Mesendoderm (in vitro differentiated cells): ENCODE measurements around the gene ATAD1.

ENCODE experiments used
- DNase-seq: peaks from one replicate; pipeline ENCODE4 v3.0.0; 2013
- H2AK5ac ChIP-seq: 2 replicates; pipeline ENCODE4 v1.6.1; 2013; ENCODE audit warnings: low read length, inconsistent platforms
- H2BK120ac ChIP-seq: 2 replicates; pipeline ENCODE4 v1.6.1; 2013; ENCODE audit warnings: low read depth, mild to moderate bottlenecking, low read length, moderate library complexity, mixed read lengths
- H2BK15ac ChIP-seq: replicated peaks from 2 replicates; pipeline ENCODE4 v1.6.1; 2013; ENCODE audit warnings: low read depth, mild to moderate bottlenecking, moderate library complexity
- H2BK5ac ChIP-seq: 2 replicates; pipeline ENCODE4 v1.6.1; 2013; ENCODE audit warnings: low read length, inconsistent platforms
- H3K18ac ChIP-seq: 2 replicates; pipeline ENCODE4 v1.6.1; 2013; ENCODE audit warnings: mild to moderate bottlenecking, low read length, mixed read lengths
- H3K23ac ChIP-seq: one replicate; pipeline ENCODE4 v1.6.1; 2013; ENCODE audit warnings: low read length
- H3K27ac ChIP-seq: 2 replicates; pipeline ENCODE4 v1.5.1; 2013; ENCODE audit warnings: low read depth, mild to moderate bottlenecking, inconsistent platforms, low read length, moderate library complexity
- H3K27me3 ChIP-seq: 2 replicates; pipeline ENCODE4 v1.6.1; 2013; ENCODE audit warnings: low read length, control low read depth, mild to moderate bottlenecking, inconsistent platforms; ENCODE audit not compliant: insufficient read depth, poor library complexity
- H3K36me3 ChIP-seq: 2 replicates; pipeline ENCODE4 v1.6.1; 2013; ENCODE audit warnings: low read length, inconsistent platforms; ENCODE audit not compliant: control insufficient read depth, insufficient read depth
- H3K4ac ChIP-seq: one replicate; pipeline ENCODE4 v1.6.1; 2013; ENCODE audit warnings: low read depth, mild to moderate bottlenecking, low read length, moderate library complexity
- H3K4me1 ChIP-seq: 2 replicates; pipeline ENCODE4 v1.6.1; 2013; ENCODE audit warnings: low read depth, low read length, inconsistent platforms; ENCODE audit not compliant: control insufficient read depth
- H3K4me2 ChIP-seq: 2 replicates; pipeline ENCODE4 v1.6.1; 2013; ENCODE audit warnings: low read length
- H3K4me3 ChIP-seq: 2 replicates; pipeline ENCODE4 v1.5.1; 2013; ENCODE audit warnings: mild to moderate bottlenecking, low read length
- H3K56ac ChIP-seq: one replicate; pipeline ENCODE4 v1.6.1; 2013; ENCODE audit warnings: low read length
- H3K79me1 ChIP-seq: 2 replicates; pipeline ENCODE4 v1.6.1; 2013; ENCODE audit warnings: low read length, inconsistent platforms
- H3K79me2 ChIP-seq: 2 replicates; pipeline ENCODE4 v1.6.1; 2013; ENCODE audit warnings: mild to moderate bottlenecking, low read length; ENCODE audit not compliant: control insufficient read depth, insufficient read depth
- H3K9ac ChIP-seq: 2 replicates; pipeline ENCODE4 v1.6.1; 2013; ENCODE audit warnings: low read length, inconsistent platforms
- H4K5ac ChIP-seq: one replicate; pipeline ENCODE4 v1.6.1; 2013; ENCODE audit warnings: low read length
- H4K8ac ChIP-seq: one replicate; pipeline ENCODE4 v1.6.1; 2013; ENCODE audit warnings: low read depth, mild to moderate bottlenecking, control low read depth, low read length, moderate library complexity
- WGBS: extraction: QIAGEN DNeasy Blood & Tissue Kit; methylation state at CpG from one replicate; pipeline ENCODE4 v1.1.7; 2013; ENCODE audit warnings: low lambda C conversion rate, missing lambda C conversion rate; ENCODE audit not compliant: insufficient coverage; ENCODE audit errors: extremely low coverage; 5-methylcytosine and 5-hydroxymethylcytosine counted together

Gene ATAD1

GRCh38 chr10:87734987-87735827, 82.8 kb downstream of the ATAD1 start:
- Histone ChIP-seq H2BK120ac (no peak overlapping the region), H4K5ac (no peak overlapping the region), H3K4me3 (no peak overlapping the region), H2AK5ac (no peak overlapping the region), H3K18ac (no peak overlapping the region), H3K9ac (peak overlapping the region; percentile 18), H3K4me2 (peak overlapping the region; percentile 35), H4K8ac (no peak overlapping the region), H2BK15ac (no peak overlapping the region), H2BK5ac (no peak overlapping the region), H3K4ac (no peak overlapping the region), H3K27ac (peak overlapping the region; percentile 12), H3K79me2 (no peaks in the 10 kb centered on the region), H3K4me1 (peaks cover 4% of the 10 kb centered on the region), H3K56ac (no peak overlapping the region), H3K23ac (no peak overlapping the region), H3K36me3 (no peaks in the 10 kb centered on the region), H3K79me1 (no peaks in the 10 kb centered on the region), H3K27me3 (no peaks in the 10 kb centered on the region)
- no CpG with 5 or more reads among the region's 7 CpGs for WGBS
- peak; percentile 94 for DNase-seq

DNA sequence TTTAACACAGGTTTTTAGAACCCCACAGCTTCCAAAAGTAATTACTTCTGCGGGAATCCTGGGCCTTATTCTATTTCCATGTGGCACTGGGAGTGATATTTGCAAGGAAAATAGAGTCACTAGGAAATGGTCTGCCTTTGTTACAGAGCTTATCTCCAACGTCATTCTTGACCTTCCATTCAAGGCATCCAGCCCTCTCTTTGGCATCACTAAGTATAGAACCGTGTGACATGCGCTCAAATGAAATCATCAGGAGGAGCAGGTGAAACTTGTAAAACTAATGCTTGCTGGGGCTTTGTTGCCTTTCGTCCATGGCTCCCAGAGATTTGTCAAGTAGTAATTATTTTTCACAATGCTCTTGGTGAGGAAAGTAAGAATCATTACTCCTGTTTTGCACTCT, 84.9 kb downstream of the ATAD1 start:
- peak overlapping the region; percentile 42 for H2BK15ac ChIP-seq
- H2AK5ac ChIP-seq = no peak overlapping the region
- no peaks in the 10 kb centered on the region for H3K36me3 ChIP-seq
- H3K56ac ChIP-seq = no peak overlapping the region
- no peak overlapping the region for H3K9ac ChIP-seq
- H3K4ac ChIP-seq = no peak overlapping the region
- H4K5ac ChIP-seq = no peak overlapping the region
- H3K79me1 ChIP-seq = no peaks in the 10 kb centered on the region
- no peak overlapping the region for H4K8ac ChIP-seq
- H2BK5ac ChIP-seq = no peak overlapping the region
- no CpG with 5 or more reads among the region's 5 CpGs for WGBS
- H3K4me3 ChIP-seq = no peak overlapping the region
- H3K27me3 ChIP-seq = no peaks in the 10 kb centered on the region
- no peak overlapping the region for H2BK120ac ChIP-seq
- no peak overlapping the region for H3K4me2 ChIP-seq
- no peak overlapping the region for H3K18ac ChIP-seq
- no peak for DNase-seq
- no peak overlapping the region for H3K27ac ChIP-seq
- no peaks in the 10 kb centered on the region for H3K79me2 ChIP-seq
- H3K23ac ChIP-seq = no peak overlapping the region
- H3K4me1 ChIP-seq = peaks cover 4% of the 10 kb centered on the region

GRCh38 chr10:87729940-87730339, 88.1 kb downstream of the ATAD1 start:
- no peak overlapping the region for H3K4me2 ChIP-seq
- no peaks in the 10 kb centered on the region for H3K27me3 ChIP-seq
- H3K4me1 ChIP-seq = peaks cover 4% of the 10 kb centered on the region
- H2BK15ac ChIP-seq = no peak overlapping the region
- no peak overlapping the region for H3K23ac ChIP-seq
- no peak overlapping the region for H4K5ac ChIP-seq
- no peak overlapping the region for H2BK5ac ChIP-seq
- no peak overlapping the region for H2BK120ac ChIP-seq
- H3K4ac ChIP-seq = no peak overlapping the region
- WGBS = no CpG with 5 or more reads among the region's 6 CpGs
- DNase-seq = no peak
- no peaks in the 10 kb centered on the region for H3K36me3 ChIP-seq
- H2AK5ac ChIP-seq = no peak overlapping the region
- no peak overlapping the region for H3K4me3 ChIP-seq
- no peak overlapping the region for H3K56ac ChIP-seq
- no peaks in the 10 kb centered on the region for H3K79me2 ChIP-seq
- no peak overlapping the region for H3K18ac ChIP-seq
- no peak overlapping the region for H4K8ac ChIP-seq
- H3K27ac ChIP-seq = no peak overlapping the region
- no peak overlapping the region for H3K9ac ChIP-seq
- no peaks in the 10 kb centered on the region for H3K79me1 ChIP-seq

GRCh38 chr10:87724789-87725188, 93.2 kb downstream of the ATAD1 start:
- WGBS = no CpG with 5 or more reads among the region's 5 CpGs
- no peaks in the 10 kb centered on the region for H3K79me1 ChIP-seq

GRCh38 chr10:87723500-87723899, 94.5 kb downstream of the ATAD1 start:
- H3K4me3 ChIP-seq = no peak overlapping the region
- H4K8ac ChIP-seq = no peak overlapping the region
- H3K36me3 ChIP-seq = no peaks in the 10 kb centered on the region
- H3K79me2 ChIP-seq = no peaks in the 10 kb centered on the region
- no peak overlapping the region for H2AK5ac ChIP-seq
- no peak overlapping the region for H3K23ac ChIP-seq
- no peak overlapping the region for H3K18ac ChIP-seq
- no CpG with 5 or more reads among the region's 6 CpGs for WGBS
- no peak overlapping the region for H3K4me2 ChIP-seq
- H4K5ac ChIP-seq = no peak overlapping the region
- no peak overlapping the region for H2BK15ac ChIP-seq
- no peak overlapping the region for H2BK120ac ChIP-seq
- H3K4me1 ChIP-seq = no peaks in the 10 kb centered on the region
- no peak for DNase-seq
- H3K4ac ChIP-seq = no peak overlapping the region
- no peaks in the 10 kb centered on the region for H3K27me3 ChIP-seq
- no peak overlapping the region for H2BK5ac ChIP-seq
- no peak overlapping the region for H3K27ac ChIP-seq
- H3K56ac ChIP-seq = no peak overlapping the region
- no peaks in the 10 kb centered on the region for H3K79me1 ChIP-seq
- H3K9ac ChIP-seq = no peak overlapping the region

More at GRCh38 chr10:87724789-87725188, 93.2 kb downstream of the ATAD1 start:
- H3K4ac ChIP-seq = no peak overlapping the region
- H3K4me1 ChIP-seq = no peaks in the 10 kb centered on the region
- no peak overlapping the region for H2BK120ac ChIP-seq
- H4K5ac ChIP-seq = no peak overlapping the region
- no peak overlapping the region for H3K9ac ChIP-seq
- no peaks in the 10 kb centered on the region for H3K79me2 ChIP-seq
- H3K23ac ChIP-seq = no peak overlapping the region
- H4K8ac ChIP-seq = no peak overlapping the region
- H3K18ac ChIP-seq = no peak overlapping the region
- H3K4me2 ChIP-seq = no peak overlapping the region
- H3K4me3 ChIP-seq = no peak overlapping the region
- H2BK15ac ChIP-seq = no peak overlapping the region
- no peak overlapping the region for H2AK5ac ChIP-seq
- no peak overlapping the region for H3K56ac ChIP-seq
- DNase-seq = no peak
- H2BK5ac ChIP-seq = no peak overlapping the region
- H3K27me3 ChIP-seq = no peaks in the 10 kb centered on the region
- H3K36me3 ChIP-seq = no peaks in the 10 kb centered on the region
- H3K27ac ChIP-seq = no peak overlapping the region

- Histone ChIP-seq H3K18ac (no peak overlapping the region), H3K23ac (no peak overlapping the region), H4K8ac (no peak overlapping the region), H3K56ac (no peak overlapping the region), H3K4me2 (no peak overlapping the region), H3K4me3 (no peak overlapping the region), H3K27me3 (no peaks in the 10 kb centered on the region), H3K79me1 (no peaks in the 10 kb centered on the region), H3K4ac (no peak overlapping the region), H2BK120ac (no peak overlapping the region), H4K5ac (no peak overlapping the region), H2BK5ac (no peak overlapping the region), H3K27ac (no peak overlapping the region), H2AK5ac (no peak overlapping the region), H3K36me3 (no peaks in the 10 kb centered on the region), H2BK15ac (no peak overlapping the region), H3K4me1 (no peaks in the 10 kb centered on the region), H3K9ac (no peak overlapping the region), H3K79me2 (no peaks in the 10 kb centered on the region)
- WGBS = 100% methylated on average over 1 of the region's 4 CpGs
- DNase-seq = no peak
Observed at GRCh38 chr10:87722716-87723115, 95.3 kb downstream of the ATAD1 start.
